ENCODE measurements around the gene HMGXB4.

DNA sequence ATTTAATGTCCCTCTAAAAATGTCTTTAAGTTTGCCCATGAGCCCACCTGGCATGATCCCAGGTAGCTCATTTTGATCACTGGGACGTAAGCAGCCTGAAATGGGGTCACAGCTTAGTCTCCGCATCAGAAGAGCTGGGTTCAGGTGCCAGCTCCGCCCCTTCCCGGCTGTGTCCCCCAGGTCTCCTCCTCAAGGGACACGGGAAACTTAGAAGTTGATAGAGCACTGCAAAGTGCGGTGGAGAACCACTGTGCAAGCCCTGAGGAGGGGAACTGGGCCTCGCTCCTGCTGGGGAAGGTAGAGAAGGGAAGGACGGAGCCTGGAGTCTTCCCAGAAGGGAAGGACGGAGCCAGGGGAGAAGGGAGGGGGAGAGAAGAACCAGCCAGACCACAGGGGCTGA, 50.1 kb downstream of the HMGXB4 start:
- TF ChIP-seq POLR2A (IDR thresholded peaks at IDR 0.05; ENCODE audit: low read depth, low read length) (no peak), USF2 (IDR thresholded peaks at IDR 0.05; ENCODE audit: low read depth, low read length) (no peak), CHD1 (IDR thresholded peaks at IDR 0.05; ENCODE audit: low read depth, low read length) (no peak), RCOR1 (IDR thresholded peaks at IDR 0.05; ENCODE audit: insufficient replicate concordance, low read length) (no peak), MXI1 (IDR thresholded peaks at IDR 0.05; ENCODE audit: borderline replicate concordance, low read depth, low read length) (no peak), MAFK (IDR thresholded peaks at IDR 0.05; ENCODE audit: low read depth, low read length) (no peak), MAZ (IDR thresholded peaks at IDR 0.05; ENCODE audit: borderline replicate concordance, low read depth, low read length) (no peak), CEBPB (IDR thresholded peaks at IDR 0.05; ENCODE audit: low read depth, low read length) (no peak), BHLHE40 (IDR thresholded peaks at IDR 0.05; ENCODE audit: low read depth, low read length) (no peak), FOS (IDR thresholded peaks at IDR 0.05; ENCODE audit: low read depth, low read length) (no peak), RFX5 (IDR thresholded peaks at IDR 0.05; ENCODE audit: low read depth, low read length) (no peak), RAD21 (IDR thresholded peaks at IDR 0.05; ENCODE audit: low read length) (no peak), ELK1 (IDR thresholded peaks at IDR 0.05; ENCODE audit: borderline replicate concordance, low read depth, low read length) (no peak)
- TF ChIP-seq, protein P1, sequence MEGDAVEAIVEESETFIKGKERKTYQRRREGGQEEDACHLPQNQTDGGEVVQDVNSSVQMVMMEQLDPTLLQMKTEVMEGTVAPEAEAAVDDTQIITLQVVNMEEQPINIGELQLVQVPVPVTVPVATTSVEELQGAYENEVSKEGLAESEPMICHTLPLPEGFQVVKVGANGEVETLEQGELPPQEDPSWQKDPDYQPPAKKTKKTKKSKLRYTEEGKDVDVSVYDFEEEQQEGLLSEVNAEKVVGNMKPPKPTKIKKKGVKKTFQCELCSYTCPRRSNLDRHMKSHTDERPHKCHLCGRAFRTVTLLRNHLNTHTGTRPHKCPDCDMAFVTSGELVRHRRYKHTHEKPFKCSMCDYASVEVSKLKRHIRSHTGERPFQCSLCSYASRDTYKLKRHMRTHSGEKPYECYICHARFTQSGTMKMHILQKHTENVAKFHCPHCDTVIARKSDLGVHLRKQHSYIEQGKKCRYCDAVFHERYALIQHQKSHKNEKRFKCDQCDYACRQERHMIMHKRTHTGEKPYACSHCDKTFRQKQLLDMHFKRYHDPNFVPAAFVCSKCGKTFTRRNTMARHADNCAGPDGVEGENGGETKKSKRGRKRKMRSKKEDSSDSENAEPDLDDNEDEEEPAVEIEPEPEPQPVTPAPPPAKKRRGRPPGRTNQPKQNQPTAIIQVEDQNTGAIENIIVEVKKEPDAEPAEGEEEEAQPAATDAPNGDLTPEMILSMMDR (conservative IDR thresholded peaks at IDR 0.05; ENCODE audit: low read depth, low read length) = no peak

All from IMR-90 (cell line).